ENCODE measurements around the gene TIFAB.

The TIFAB gene

GRCh38 chr5:135444360-135444759, 7.8 kb downstream of the TIFAB start:
- DNase-seq = no peak

- DNase-seq = no peak
These were observed 8.8 kb downstream of the TIFAB start for GRCh38 chr5:135443161-135443960.

GRCh38 chr5:135442431-135443160, 9.6 kb downstream of the TIFAB start:
- DNase-seq = no peak

GRCh38 chr5:135441919-135442318, 10.2 kb downstream of the TIFAB start:
- no peak for DNase-seq

GRCh38 chr5:135441350-135441831, 10.8 kb downstream of the TIFAB start:
- DNase-seq = no peak

- no peak for DNase-seq
These were observed 11.2 kb downstream of the TIFAB start for GRCh38 chr5:135440916-135441315.

DNA sequence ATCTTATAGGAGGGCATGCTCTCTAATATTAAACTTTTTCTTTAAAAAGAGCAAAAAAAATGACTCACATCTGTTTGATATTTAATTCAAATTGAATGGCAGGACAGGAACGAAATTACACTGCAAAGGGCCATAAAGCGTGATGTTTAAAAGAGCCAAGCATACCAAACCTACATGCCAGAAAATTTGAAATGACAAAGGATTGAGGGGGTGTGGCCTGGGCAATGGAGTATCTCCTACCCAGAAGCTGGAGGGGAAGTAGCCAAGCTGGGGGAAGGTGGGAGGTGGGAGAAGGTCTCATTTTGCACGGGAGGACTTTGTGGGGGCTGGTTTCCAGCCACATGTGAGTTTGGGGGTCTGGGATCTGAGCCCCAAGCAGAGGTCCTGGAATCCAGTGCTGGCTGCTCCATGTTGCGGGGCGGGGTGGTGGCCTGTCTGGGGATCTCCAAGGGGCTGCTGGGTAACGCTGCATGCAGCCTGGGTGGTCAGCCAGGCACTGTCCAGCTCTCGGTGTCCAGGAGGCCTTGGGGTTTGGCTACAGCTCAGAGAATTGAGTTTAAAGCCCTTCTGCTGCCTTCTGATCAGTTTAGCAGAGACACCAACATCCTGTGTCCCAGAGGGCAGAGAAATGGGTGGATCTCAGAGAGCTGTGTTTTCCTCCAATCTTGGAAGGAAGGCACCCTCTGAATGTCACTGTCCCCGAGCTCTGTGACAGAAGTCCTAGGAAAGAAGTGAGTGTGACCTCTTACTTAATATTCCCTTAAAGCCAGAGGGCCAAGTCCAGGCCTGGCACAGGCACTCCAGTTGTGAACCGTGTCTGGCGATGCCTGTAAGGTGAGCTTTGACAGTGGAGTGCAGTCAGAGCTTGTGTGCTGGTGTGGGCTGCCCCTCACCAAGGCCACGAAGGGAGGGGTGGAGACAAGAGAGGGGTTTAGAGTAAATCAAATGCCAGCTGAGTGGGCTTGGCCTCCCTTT, 12.6 kb downstream of the TIFAB start:
- no peak for DNase-seq

DNA sequence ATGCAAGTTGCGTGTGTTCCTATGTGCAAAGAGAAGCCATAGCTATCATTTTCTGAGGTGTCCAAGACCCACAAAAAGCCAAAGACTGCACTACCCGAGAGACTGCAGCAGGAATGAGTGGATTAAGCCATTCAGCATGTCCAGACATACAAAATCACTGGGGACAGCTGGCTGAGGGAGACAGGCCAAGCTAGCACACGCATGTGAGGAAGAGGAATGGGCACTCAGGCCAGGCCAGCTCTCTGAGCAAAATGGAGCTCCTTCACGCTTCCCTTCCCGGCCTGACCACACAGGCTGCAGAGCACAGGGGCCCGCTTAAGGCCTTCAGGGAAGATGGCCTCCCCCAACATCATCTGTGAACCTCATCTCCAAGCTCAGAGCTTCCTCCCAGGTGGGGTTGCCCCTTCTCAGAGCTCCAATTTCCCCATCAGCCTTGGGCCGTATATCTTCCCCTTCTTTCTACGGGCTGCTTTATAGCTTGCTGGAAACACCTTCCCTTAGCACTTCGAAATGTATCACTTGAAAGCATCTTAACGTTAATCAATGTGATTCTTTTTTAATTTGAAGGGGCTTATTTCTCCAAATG, 13.4 kb downstream of the TIFAB start:
- no peak for DNase-seq

DNA sequence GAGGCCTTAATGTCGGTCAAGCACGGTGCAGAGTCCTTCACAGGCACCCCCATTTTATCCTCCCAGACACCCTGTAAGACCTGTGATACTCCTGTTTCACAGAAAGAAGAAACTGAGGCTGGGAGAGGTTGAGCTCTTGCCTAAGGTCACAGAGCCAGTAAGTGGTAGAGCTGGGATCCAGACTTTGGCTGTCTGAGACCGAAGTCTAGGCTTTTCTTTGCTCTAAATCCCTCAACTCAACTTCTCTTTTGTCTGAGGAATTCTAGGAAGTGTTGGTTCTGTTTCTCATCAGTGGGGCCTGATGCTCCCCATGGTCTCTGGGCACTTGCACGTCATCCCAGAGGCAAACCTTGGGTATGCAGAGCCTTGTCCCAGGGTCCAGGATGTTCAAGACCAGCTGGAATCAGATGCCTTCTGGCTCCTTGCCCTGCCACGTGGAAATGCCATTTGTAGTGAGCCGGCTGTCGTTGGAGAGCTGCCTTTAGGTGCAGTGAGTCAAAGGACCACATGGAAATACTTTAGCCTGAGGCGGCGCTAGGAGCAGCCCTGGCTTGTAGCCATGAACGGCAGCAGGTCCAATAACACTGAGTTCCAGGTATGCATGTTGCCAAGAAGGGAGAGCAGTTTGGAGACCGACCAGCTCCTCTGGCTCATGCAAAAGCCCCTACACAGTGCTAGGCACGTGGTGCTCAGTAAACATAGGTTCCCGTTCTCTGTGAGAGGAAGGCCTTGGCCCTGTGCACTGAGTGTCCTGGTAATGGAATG, 14.2 kb downstream of the TIFAB start:
- DNase-seq = peak in 10 of 58 donors; percentile 22 to 74 (median 44)

DNA sequence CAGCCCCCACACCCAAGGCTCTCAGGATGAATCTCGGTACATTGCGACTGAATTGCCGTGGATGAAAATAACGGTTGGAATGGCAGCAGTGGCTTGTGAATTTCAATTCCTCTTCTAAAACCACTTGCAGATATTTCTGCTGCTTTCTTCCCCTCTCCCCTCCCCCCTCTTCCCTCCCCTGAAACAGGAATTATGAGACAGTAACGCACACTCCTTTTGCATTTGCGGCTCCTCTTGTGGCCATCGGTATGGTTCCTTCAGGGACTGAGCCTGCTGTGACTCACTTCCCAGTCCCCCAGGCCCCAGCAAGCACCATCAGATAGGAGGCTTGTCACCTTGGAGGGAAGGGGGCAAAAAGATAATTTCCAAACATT, 14.7 kb downstream of the TIFAB start:
- no peak for DNase-seq

DNA sequence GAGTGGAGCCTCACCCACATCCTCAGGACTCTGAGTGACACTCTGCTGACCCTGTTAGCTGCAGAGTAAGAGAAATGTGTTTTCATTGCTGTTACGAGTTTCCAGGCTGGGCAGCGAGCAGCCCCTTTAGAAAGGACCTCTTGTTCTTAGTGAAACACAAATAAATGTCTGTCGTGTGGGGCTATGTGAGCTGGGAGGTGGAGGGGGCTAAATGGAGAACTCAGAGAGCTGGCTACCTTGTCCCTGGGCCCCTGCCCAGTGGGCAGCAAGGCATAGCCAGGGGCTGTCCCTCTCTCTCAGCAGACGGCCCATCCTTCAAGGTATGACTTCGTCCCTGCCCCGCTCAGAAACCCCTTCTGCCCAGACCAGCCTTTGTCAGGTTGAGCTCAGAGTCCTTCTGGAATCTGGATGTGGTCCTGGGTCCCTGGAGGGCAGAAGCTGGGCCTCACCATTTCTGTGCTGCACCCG, 15.2 kb downstream of the TIFAB start:
- no peak for DNase-seq

DNA sequence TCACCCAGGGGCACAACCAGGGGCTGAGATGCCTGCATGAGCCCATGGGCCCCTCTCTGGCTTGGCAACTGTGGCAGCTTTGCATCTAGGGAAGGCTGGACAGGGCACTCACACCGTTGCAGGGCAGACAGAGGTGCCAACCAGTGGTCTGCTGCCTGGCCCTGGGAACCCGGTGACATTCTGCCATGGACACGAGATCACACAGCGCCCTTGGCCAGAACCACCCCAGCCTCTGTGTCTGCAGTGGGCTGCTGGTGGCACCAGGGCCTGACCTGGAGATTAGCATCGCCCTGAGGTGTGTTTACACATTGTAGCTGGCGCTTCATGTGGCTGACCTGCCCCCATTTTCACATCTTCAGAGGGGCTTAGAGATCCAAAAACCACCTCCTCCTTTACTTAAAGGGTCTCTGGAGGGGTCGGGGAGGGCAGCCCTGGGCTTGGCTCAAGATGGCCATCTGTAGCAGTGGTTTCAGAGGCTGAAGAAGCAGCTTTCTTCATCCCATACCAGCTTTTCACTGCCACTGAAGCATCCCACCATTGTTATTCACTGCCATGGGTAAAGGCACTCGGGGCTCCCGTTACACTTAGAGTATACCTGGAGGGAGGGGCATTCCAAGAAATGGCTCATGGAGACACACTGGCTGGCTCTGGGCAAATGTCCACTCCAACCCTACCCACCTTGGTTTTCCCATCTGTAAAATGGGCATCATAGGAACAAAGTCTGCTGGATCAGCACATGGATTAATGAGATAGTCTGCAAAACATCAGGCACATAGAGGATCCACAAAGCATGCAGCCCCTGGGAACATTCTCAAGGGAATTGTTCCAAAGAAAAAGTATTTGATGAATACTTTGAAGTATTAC, 16.5 kb downstream of the TIFAB start:
- no peak for DNase-seq

DNA sequence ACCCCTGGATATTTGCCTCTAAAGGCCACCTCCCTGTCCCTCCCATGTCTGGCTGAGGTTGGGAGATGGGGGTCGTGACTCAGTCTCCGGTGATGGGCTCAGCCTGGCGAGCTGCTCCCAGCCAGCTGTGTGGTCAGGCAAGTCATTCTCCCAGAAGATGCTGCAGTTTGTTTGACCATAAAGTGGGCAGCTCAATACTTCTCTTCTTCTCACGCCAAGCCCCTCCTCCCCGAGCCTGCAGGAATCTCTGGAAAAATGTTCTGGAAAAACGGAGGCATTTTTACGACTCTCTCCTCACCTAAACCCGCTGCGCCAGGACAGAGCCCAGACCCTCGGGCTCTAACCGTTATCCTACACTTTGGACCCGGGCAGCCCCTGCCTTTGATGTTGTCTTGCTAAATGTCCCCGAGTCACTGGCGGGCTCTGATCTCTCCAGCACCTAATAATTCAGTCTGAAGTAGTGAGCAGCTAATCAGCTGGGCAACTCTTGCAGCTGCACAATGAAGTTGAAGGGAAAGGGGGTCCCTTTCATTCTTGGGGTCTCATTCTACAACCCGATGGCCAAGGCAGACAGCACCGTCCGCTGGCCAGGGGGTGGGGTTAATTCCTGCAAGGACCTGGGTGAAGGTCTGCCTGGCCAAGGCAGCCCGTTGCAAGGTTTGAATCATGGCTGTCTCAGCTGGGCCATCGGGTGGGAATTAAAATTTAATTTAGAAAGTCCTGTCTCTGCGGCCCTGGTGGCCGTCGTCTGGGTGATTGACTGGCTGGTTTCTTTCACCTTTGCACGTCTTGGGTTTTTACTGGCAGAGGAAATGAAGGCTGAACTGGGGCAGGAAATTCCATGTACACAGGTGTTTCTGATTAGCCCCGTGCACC, 17.3 kb downstream of the TIFAB start:
- DNase-seq = no peak

DNA sequence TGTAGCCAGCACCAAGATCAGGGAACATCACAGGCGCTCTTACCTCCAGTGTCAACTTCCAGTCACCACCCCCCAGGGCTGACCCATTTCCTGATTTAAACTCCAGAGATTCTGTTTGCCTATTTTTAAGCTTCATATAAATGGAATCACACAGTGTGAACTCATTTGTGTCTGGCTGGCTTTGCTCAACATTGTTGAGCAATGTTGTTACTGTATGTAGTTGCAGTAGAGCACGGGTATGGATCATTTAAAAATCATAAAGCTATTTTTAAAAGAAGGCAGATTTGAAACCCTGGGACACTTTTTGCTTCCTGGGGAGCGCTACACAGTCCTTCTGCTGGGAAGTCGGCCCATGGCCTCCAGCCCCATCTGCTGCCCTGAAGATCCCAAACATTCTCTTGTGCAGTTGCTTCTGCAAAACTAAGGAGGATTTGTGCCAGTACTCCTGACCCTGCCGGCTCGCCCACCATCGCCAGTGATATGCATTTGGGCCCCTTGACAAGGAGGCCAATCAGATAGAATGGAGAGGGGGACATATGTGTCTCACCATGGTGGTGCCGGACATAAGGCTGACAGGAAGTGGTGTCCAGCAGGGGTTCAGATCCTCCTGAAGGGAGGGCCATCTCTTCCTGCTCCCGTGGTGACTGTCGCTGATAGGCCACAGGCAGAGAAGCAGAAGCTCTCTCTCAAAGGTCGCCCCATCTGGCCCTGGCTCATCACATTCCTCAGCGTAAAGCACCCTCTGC, 18.3 kb downstream of the TIFAB start:
- DNase-seq = no peak

DNA sequence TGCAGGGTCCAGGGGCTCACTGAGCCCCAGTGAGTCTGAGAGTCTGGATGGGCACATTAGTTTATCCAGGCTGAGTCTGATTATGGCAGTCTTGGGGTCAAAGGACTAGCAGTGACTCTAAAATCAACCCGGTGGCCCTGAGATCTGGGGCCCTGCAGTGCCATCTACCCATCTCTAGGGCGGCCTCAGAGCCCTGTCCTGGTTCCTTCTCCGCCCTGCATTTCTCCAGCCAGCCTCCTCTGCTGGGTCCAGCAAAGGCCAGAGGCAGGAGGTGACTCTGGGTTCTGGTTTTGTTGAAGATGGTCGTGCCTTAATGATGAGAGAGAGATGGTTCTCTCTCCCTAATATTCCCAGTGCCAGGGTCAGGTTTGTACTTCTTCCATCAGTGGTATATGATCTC, 20.0 kb downstream of the TIFAB start:
- no peak for DNase-seq

- DNase-seq = no peak
These were observed 22.1 kb downstream of the TIFAB start for GRCh38 chr5:135430135-135430437.

- DNase-seq = no peak
These were observed 22.6 kb downstream of the TIFAB start for GRCh38 chr5:135429301-135430134.
